Fibroblast of skin of right quadriceps (primary cell): ENCODE results near the gene PPEF1.

Source experiments
- DNase-seq: peaks from one replicate; pipeline ENCODE4 v3.0.0-alpha.2; 2013

Gene PPEF1

GRCh38 chrX:18707426-18708049, at the start of gene PPEF1:
Gene PPEF1 (plus strand): TSS chrX:18707645. CDS start chrX:18707781, 136 bp downstream.
- no peak for DNase-seq

GRCh38 chrX:18661273-18661672, 46.2 kb upstream of the PPEF1 start:
- DNase-seq: no peak

DNA sequence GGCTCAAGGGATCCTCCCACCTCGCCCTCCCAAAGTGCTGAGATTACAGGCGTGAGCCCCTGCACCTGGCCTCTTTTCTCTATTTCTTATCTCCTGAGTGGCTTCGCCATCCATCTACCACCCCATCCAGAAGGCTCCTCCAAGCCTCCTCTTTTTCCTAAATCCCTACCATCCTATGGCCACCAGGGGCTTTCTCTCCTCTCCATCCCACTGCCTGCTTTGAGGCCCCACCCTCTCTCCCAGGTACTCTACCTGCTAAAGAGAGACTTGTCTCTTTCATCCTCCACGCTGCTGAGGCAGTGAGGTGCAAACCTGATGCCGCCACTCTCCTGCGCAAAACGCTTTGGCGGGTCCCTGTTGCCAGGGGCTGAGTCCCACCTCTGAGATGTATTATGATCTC, 42.5 kb upstream of the PPEF1 start:
- DNase-seq: no peak

DNA sequence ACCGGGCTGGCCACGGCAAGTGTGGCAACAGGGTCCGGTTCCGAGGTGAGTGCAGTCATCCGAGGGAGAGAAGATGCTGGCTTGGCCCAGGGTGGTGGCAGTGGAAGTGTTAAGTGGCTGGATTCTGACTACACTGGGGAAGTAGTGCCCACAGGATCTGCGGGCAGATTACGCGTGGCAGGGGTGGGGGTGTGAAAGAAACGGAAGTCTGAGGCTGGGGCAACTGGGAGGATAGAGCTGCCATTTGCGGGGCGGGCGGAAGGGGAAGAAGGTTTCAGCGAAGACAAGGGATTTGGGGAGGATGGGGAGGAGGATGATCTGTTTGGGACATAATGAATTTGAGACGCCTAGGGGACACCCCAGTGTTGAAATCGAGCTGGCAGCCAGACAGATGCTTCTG, 40.8 kb upstream of the PPEF1 start:
- DNase-seq: no peak

DNA sequence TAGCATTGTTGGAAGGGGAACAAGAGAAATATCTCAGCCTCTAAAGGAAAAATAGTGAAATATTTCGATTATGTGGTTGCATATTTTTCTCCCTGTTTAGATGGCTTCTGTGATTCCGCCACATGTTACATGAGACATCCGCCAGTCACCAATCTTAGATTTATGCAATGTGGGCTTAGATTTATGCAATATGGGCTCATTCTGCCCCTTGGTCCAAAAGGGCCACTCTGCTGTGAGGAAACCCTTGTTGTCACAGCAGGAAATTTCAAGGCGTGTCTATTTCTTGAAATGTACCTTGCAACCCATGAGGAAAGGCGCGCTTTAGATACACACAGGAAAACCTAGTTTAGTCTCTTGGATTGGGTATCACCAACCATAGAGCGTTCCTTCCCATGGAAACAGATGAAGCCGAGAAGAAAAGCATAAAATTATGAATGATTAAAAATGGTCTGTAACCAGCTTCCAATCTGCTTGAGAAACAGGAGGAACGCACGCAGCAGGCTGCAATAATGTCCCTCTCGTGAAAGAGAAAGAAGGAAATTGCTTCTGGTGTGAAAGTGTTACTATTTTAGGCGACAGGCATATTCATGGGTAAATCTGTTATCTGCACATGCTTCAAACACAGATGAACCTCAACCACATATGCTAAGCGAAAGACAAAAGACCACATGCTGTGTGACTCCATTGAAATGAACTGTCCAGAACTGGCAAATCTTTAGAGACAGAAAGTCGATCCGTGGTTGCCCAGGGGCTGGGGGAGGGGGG, 39.2 kb upstream of the PPEF1 start:
- no peak for DNase-seq

GRCh38 chrX:18672008-18672407, 35.4 kb upstream of the PPEF1 start, which contains the start of gene RS1:
Gene RS1 (minus strand): TSS chrX:18672108. CDS start chrX:18672068, 40 bp downstream.
- no peak for DNase-seq

GRCh38 chrX:18674417-18674787, 33.0 kb upstream of the PPEF1 start:
- no peak for DNase-seq

DNA sequence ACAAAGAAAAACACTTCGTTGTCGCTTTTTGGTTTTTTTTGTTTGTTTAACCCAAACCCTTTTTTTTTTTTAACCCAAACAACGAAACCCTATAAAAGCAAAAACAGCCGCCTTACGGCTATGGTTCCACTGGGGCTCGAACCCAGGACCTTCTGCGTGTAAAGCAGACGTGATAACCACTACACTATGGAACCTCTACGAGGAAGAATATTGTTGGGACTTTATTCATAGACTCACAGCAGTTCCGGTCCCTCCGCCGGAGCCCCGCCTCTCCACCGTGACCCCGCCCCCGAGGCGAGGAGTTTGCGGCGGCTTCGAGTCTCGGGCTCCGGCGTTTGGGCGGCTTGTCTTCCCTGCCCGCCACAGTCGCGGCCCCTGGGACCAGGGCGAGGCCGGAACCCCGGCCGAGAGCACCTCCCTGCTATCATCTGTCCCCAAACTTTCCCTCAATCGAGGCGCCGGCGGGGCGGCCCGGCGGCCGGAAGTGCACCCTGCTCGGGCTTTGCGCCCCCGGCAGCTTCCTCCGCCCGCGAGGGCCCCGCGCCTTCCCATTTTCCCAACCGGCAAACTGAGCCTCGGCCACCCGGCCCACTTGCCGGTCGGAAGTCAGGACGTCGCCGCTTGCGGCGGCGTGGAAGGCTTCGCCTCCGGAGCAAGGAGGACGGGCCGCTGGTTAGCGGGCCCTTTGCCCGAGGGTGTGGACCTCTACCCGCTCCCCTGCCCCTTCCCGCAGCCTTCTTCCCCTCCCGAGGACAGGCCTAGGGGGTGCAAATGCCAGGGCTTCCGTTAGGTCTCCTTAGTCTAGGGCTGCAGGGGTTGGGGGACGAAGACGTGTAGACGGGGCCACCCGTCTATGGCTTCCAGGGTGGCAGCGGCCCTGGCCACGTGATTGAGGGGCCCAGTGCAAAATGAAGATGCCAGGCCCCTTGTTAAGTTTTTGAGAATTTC, 32.4 kb upstream of the PPEF1 start:
- DNase-seq: peak; percentile 69

DNA sequence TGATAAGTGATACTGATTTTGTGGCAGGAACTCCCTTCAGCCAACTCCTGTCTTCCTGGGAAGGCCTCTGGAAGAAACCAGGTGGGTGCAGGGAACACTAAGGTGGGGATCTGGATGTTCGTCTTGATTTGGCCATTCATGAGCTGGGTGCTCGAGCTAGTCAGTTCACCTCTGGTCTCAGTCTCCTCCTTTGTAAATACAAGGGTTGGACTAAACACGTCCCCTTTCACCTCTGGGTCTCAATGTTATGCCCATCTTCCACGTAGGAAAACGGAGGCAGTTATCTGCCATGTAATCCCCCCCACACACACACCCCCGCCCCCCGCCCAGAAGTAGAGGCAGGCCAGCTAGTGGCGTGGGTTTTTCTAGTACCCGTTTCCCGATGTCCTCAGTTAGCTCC, 31.4 kb upstream of the PPEF1 start:
- no peak for DNase-seq

- no peak for DNase-seq
Measured at GRCh38 chrX:18676470-18676869, 31.0 kb upstream of the PPEF1 start.

DNA sequence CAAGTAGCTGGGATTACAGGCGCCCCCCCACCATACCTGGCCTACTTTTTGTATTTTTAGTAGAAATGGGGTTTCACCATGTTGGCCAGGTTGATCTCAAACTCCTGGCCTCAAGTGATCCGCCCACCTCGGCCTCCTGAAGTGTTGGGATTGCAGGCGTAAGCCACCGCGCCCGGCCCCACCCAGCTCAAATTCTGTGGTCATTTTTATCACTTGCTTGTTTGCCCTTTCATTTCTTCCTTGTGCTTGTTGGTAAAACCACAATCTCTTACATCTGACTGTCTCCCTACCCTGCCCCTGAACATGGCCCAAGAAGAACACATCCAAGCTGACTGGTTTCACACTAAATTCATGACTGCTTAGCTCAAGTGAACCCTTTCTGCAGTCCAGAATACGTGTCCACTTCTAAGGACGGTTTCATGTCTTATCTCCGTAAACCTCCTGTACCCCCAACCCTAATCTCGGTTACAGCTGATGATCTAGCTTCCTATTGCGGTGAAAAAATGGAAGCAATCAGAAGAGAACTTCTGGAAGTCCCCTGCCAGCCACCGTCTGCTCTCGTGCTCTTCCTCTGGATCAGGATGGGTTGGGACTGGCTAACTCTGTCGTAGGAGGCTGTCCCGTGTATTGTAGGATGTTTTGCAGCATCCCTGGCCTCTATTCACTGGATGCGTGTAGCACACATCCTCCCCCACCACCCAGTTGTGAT, 30.1 kb upstream of the PPEF1 start:
- no peak for DNase-seq

DNA sequence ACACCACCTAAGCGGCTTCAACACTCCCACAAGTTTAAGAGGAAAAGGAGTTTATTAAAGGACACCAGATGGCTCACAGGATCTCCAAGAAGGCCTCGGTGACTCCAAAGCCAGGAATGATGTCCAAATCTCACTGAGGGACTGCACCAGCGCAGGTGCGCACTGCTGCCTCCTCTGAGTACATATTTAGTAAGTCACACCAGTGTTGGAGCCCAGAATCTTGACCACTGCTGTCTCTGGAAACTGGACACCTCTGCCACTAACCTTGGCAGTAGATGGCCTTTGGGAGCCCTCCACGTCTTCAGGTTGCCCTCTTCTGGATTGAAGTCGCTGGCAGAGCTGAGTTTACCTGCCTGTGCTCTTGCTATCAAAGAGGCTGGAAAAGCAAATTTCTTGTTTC, 25.4 kb upstream of the PPEF1 start:
- DNase-seq: no peak

- no peak for DNase-seq
Measured at GRCh38 chrX:18682979-18683387, 24.5 kb upstream of the PPEF1 start.

- DNase-seq: no peak
Measured at GRCh38 chrX:18687856-18688495, 19.5 kb upstream of the PPEF1 start.

DNA sequence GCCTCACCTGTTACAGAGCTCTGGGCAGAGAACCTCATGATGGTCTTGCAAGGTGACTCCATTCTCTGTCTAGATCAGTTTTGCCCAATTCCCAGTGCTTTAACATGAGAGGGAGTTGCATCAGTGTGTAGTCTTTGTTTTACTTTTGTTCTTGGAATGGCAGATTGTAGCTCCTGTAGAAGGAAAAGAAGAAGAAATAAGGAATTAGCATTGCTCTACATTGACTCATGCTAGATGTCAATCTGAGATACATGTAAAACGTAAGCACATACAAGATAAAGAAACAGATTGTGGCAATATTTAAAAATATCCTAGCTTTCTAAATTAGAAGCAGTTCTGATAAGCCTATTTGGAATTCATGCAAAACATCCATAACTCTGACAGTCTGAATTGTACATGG, 16.0 kb upstream of the PPEF1 start:
- no peak for DNase-seq

GRCh38 chrX:18692541-18692940, 14.9 kb upstream of the PPEF1 start:
- DNase-seq: no peak

DNA sequence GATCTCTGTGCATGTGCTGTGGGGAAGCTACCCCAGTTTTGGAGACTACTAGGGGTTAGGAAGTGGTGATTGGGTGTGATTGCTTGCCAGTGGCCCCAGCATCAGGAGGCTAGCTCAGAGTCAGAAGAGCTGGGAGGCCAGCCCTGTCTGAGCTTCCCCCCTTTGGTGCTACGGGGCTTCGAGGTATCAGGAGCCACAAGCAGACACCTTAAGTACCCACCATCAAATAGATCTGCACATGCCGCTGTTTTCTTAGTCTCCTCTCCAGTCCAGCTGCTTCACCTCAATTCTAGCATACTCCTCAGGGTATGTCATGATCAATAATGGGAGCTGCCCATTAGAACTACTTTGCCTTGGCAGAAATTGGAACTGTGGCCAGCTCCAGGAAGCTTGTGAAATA, 10.8 kb upstream of the PPEF1 start:
- DNase-seq: no peak

DNA sequence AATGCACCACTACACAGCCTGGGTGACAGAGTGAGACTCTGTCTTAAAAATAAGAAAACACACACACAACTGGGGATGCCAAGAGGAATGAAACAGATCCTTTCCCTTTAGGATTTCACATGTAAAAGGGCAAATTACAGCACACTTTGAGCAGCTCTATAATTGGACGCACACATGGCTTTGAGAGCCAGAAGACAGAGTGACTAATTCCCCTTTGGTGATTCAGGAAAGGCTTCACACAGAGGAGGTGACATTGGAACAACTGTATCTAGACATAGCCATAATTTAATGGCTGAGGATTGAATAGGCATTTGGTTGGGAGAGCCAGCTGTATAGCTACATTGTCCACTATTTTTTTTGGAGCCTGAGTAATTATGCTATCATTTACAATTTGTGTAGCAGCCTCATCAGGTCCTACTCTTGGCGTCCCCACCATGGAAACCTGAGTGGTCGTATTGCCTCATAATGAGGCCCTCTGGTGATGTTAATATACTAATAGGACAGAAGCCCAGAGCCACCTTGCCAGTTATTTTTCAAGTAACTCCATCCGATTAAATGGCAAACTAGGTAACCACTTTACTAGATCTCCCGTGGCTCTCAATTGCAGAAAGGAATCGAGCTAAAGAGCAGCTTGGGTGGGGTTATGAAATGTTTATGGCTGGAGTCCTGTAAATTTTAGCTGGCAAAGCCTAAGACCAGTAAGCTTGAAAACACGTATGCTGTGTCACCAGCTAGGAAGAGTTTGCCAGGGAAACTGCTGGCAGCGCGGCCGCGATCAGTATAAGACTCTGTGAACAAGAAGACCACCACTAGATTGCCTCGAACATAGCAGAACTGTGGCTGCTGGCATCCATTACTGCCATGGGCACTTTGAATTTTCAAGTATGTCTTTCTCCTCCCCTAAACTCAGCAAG, 8.5 kb upstream of the PPEF1 start:
- no peak for DNase-seq

GRCh38 chrX:18701621-18702361, 5.7 kb upstream of the PPEF1 start:
- peak; percentile 2 for DNase-seq
